ENCODE measurements around the gene MPG.

- TF ChIP-seq EZH2phosphoT487 (IDR thresholded peaks at IDR 0.05; ENCODE audit: borderline replicate concordance, low read length) (no peak), CTCF (IDR thresholded peaks at IDR 0.05; ENCODE audit: low read depth, low read length, poor library complexity, severe bottlenecking) (peak; percentile 93)
Observed at GRCh38 chr16:117379-118365, 39.6 kb downstream of the MPG start.

Data from DOHH2 (cell line).